ENCODE measurements around the gene UQCRH. TPM values are rescaled to one million over a fixed set of nuclear protein-coding genes. Genes with fewer than 3 reads are reported as not detected.
"Not testable (repeated sequence)": the region's sequence is repeated elsewhere in the genome, so short reads cannot be mapped to it uniquely, and the experiment has no call there.

Gene UQCRH
- total RNA-seq, 1 donor from 2014 or later, result 219 TPM

GRCh38 chr1:46333300-46334029 is 30.0 kb downstream of the UQCRH start:
- no peak for DNase-seq

- no peak for DNase-seq
These were observed 30.5 kb downstream of the UQCRH start for GRCh38 chr1:46334030-46334384.

- no peak for DNase-seq
These were observed 31.6 kb downstream of the UQCRH start for GRCh38 chr1:46335081-46335480.

- not testable (repeated sequence) for DNase-seq
These were observed 33.9 kb downstream of the UQCRH start for GRCh38 chr1:46337409-46337808.

- DNase-seq, result peak; percentile 84
These were observed 37.1 kb downstream of the UQCRH start, which contains the start of gene NSUN4 for GRCh38 chr1:46340404-46341221. Gene NSUN4 (plus strand): TSS chr1:46340807. CDS start chr1:46340827, 20 bp downstream.

GRCh38 chr1:46341222-46342083 is 38.0 kb downstream of the UQCRH start:
- DNase-seq, result no peak

- DNase-seq, result no peak
These were observed 38.7 kb downstream of the UQCRH start for GRCh38 chr1:46342084-46342656.

GRCh38 chr1:46342677-46343350 is 39.3 kb downstream of the UQCRH start:
- no peak for DNase-seq

GRCh38 chr1:46343351-46343695 is 39.8 kb downstream of the UQCRH start:
- no peak for DNase-seq

GRCh38 chr1:46343705-46344104 is 40.2 kb downstream of the UQCRH start:
- DNase-seq, result no peak

- no peak for DNase-seq
These were observed 41.0 kb downstream of the UQCRH start for GRCh38 chr1:46344481-46344880.

GRCh38 chr1:46345281-46345680 is 41.8 kb downstream of the UQCRH start:
- DNase-seq, result no peak

- no peak for DNase-seq
These were observed 48.9 kb downstream of the UQCRH start for GRCh38 chr1:46352363-46352762.

- not testable (repeated sequence) for DNase-seq
These were observed 52.4 kb downstream of the UQCRH start for GRCh38 chr1:46355920-46356319.

GRCh38 chr1:46362158-46362557 is 58.7 kb downstream of the UQCRH start:
- no peak for DNase-seq

GRCh38 chr1:46363121-46363520 is 59.6 kb downstream of the UQCRH start:
- no peak for DNase-seq

GRCh38 chr1:46364612-46365011 is 61.1 kb downstream of the UQCRH start:
- DNase-seq, result no peak

- not testable (repeated sequence) for DNase-seq
These were observed 62.3 kb downstream of the UQCRH start for GRCh38 chr1:46365796-46366195.
